ENCODE measurements around the gene TAS2R39.

GRCh38 chr7:143214789-143215679, 31.8 kb downstream of the TAS2R39 start:
- TF ChIP-seq CTCF (IDR thresholded peaks at IDR 0.05): peak; percentile 99 to 100 (median 100)
- no peak for TF ChIP-seq POLR2A (IDR thresholded peaks at IDR 0.05)

All from right lobe of liver (tissue), 4 donors.